IPS-NIHi7 (cell line): Measurements from ENCODE around the gene ZSCAN2.
A peak's percentile ranks its signal among the peaks of the same experiment; 100 is the strongest.
"Not testable (repeated sequence)": the region's sequence is repeated elsewhere in the genome, so short reads cannot be mapped to it uniquely, and the experiment has no call there.

ENCODE experiments used
- DNase-seq: peaks from one replicate; pipeline ENCODE4 v3.0.0; 2012; ENCODE audit warnings: mixed read lengths; ENCODE audit errors: extremely low spot score

Gene ZSCAN2

GRCh38 chr15:84634228-84634837 lies 33.5 kb downstream of the ZSCAN2 start:
- DNase-seq: no peak

- DNase-seq: peak; percentile 61
Observed at GRCh38 chr15:84638103-84638502, 37.3 kb downstream of the ZSCAN2 start.

GRCh38 chr15:84641871-84642270 lies 41.1 kb downstream of the ZSCAN2 start:
- not testable (repeated sequence) for DNase-seq

- not testable (repeated sequence) for DNase-seq
Observed at GRCh38 chr15:84642640-84643039, 41.8 kb downstream of the ZSCAN2 start.

- no peak for DNase-seq
Observed at GRCh38 chr15:84643838-84644237, 43.0 kb downstream of the ZSCAN2 start.

- DNase-seq: no peak
Observed at GRCh38 chr15:84645496-84645895, 44.7 kb downstream of the ZSCAN2 start.

- DNase-seq: no peak
Observed at GRCh38 chr15:84645997-84646396, 45.2 kb downstream of the ZSCAN2 start.

- DNase-seq: no peak
Observed at GRCh38 chr15:84647726-84648125, 46.9 kb downstream of the ZSCAN2 start.

- DNase-seq: no peak
Observed at GRCh38 chr15:84648539-84648938, 47.7 kb downstream of the ZSCAN2 start.

GRCh38 chr15:84649706-84650105 lies 48.9 kb downstream of the ZSCAN2 start:
- no peak for DNase-seq

GRCh38 chr15:84653584-84653909 lies 52.7 kb downstream of the ZSCAN2 start:
- no peak for DNase-seq

GRCh38 chr15:84653910-84654688 lies 53.3 kb downstream of the ZSCAN2 start, which contains the start of gene WDR73:
WDR73 (minus strand) TSS chr15:84654283; CDS start chr15:84654274, 9 bp downstream.
- peak; percentile 93 for DNase-seq

- peak; percentile 79 for DNase-seq
Observed at GRCh38 chr15:84654689-84655453, 54.1 kb downstream of the ZSCAN2 start.

GRCh38 chr15:84656972-84657371 lies 56.2 kb downstream of the ZSCAN2 start:
- no peak for DNase-seq

GRCh38 chr15:84657748-84658079 lies 56.9 kb downstream of the ZSCAN2 start:
- no peak for DNase-seq

- DNase-seq: peak; percentile 96
Observed at GRCh38 chr15:84658080-84658787, 57.4 kb downstream of the ZSCAN2 start, which contains the start of gene NMB. NMB (minus strand) TSS chr15:84658199; CDS start chr15:84658152, 47 bp downstream.

GRCh38 chr15:84658788-84659411 lies 58.1 kb downstream of the ZSCAN2 start:
- no peak for DNase-seq

GRCh38 chr15:84659904-84660781 lies 59.3 kb downstream of the ZSCAN2 start:
- DNase-seq: no peak

GRCh38 chr15:84661001-84661400 lies 60.2 kb downstream of the ZSCAN2 start:
- no peak for DNase-seq

- DNase-seq: no peak
Observed at GRCh38 chr15:84666373-84666772, 65.6 kb downstream of the ZSCAN2 start.
